NB4 (cell line): ENCODE results near the gene GRM5.
"Not testable (repeated sequence)": the region's sequence is repeated elsewhere in the genome, so short reads cannot be mapped to it uniquely, and the experiment has no call there.

Experiments used
- CTCF ChIP-seq: IDR thresholded peaks from one replicate; pipeline ENCODE4 v1.5.1; 2012; ENCODE audit warnings: low read depth, low read length
- POLR2A ChIP-seq: IDR thresholded peaks from 2 replicates; pipeline ENCODE4 v1.6.1; 2011; ENCODE audit warnings: mild to moderate bottlenecking; ENCODE audit not compliant: insufficient read length; ENCODE audit errors: extremely low read depth

- TF ChIP-seq CTCF, POLR2A: not testable (repeated sequence)
These were observed 21.8 kb downstream of the GRM5 start for GRCh38 chr11:89043861-89044588.
